ENCODE results near the gene NHSL2. TPM values are rescaled to one million over a fixed set of nuclear protein-coding genes. Genes with fewer than 3 reads are reported as not detected.

The NHSL2 gene
- total RNA-seq, 2 experiments from 2014 or later: not detected

- Histone ChIP-seq H3K4me3 (ENCODE audit: low read depth, low read length, poor library complexity, severe bottlenecking) (no peak overlapping the region), H3K36me3 (ENCODE audit: insufficient read depth, low read length) (no peaks in the 10 kb centered on the region), H3K9me3 (ENCODE audit: low read length) (no peaks in the 10 kb centered on the region), H3K9me2 (ENCODE audit: insufficient read depth, low read length) (no peaks in the 10 kb centered on the region), H3K4me1 (ENCODE audit: insufficient read depth, low read length, poor library complexity, severe bottlenecking) (no peaks in the 10 kb centered on the region), H3K27ac (ENCODE audit: low read depth, low read length, poor library complexity, severe bottlenecking) (no peak overlapping the region), H3K4me2 (ENCODE audit: low read length) (no peak overlapping the region), H4K20me1 (ENCODE audit: insufficient read depth, low read length) (no peaks in the 10 kb centered on the region), H3K79me2 (ENCODE audit: insufficient read depth, low read depth, low read length) (no peaks in the 10 kb centered on the region), H2AFZ (ENCODE audit: low read length) (no peak overlapping the region)
- BruUV-seq (replicated peaks): no TSS peak
- TF ChIP-seq CTCF (conservative IDR thresholded peaks at IDR 0.05; ENCODE audit: low read length): no peak
- no peak for TF ChIP-seq EZH2phosphoT487 (IDR thresholded peaks at IDR 0.05; ENCODE audit: borderline replicate concordance, low read depth, low read length)
- intact Hi-C loops (cut with micrococcal nuclease; ENCODE audit: unreplicated experiment): no loop called here
- no peak for DNase-seq (ENCODE audit: low spot score)
- ChIA-PET CTCF (ENCODE audit: unreplicated experiment) (no interaction called here), POLR2A (interaction anchor here (0.5 kb wide), 1 partner anchor 37 kb away, joined by 5 read pairs; no protein-coding TSS in a partner anchor)
Measured at GRCh38 chrX:72069350-72070160, 158.9 kb downstream of the NHSL2 start.

- no peaks in the 10 kb centered on the region for H3K9me3 ChIP-seq (ENCODE audit: low read length)
- H3K4me3 ChIP-seq (ENCODE audit: low read depth, low read length, poor library complexity, severe bottlenecking): no peak overlapping the region
- no peaks in the 10 kb centered on the region for H3K4me1 ChIP-seq (ENCODE audit: insufficient read depth, low read length, poor library complexity, severe bottlenecking)
- no peaks in the 10 kb centered on the region for H4K20me1 ChIP-seq (ENCODE audit: insufficient read depth, low read length)
- H3K9me2 ChIP-seq (ENCODE audit: insufficient read depth, low read length): no peaks in the 10 kb centered on the region
- POLR2A ChIA-PET: no interaction called here
- DNase-seq (ENCODE audit: low spot score): no peak
- TF ChIP-seq CTCF (conservative IDR thresholded peaks at IDR 0.05; ENCODE audit: low read length) (no peak), EZH2phosphoT487 (IDR thresholded peaks at IDR 0.05; ENCODE audit: borderline replicate concordance, low read depth, low read length) (no peak)
- H2AFZ ChIP-seq (ENCODE audit: low read length): no peak overlapping the region
- intact Hi-C loops (cut with micrococcal nuclease; ENCODE audit: unreplicated experiment): no loop called here
- H3K27ac ChIP-seq (ENCODE audit: low read depth, low read length, poor library complexity, severe bottlenecking): no peak overlapping the region
- no peak overlapping the region for H3K4me2 ChIP-seq (ENCODE audit: low read length)
- CTCF ChIA-PET (ENCODE audit: unreplicated experiment): no interaction called here
- no peaks in the 10 kb centered on the region for H3K36me3 ChIP-seq (ENCODE audit: insufficient read depth, low read length)
- no peaks in the 10 kb centered on the region for H3K79me2 ChIP-seq (ENCODE audit: insufficient read depth, low read depth, low read length)
- BruUV-seq (replicated peaks): no TSS peak
Measured at GRCh38 chrX:72071213-72071612, 160.6 kb downstream of the NHSL2 start.

- no peaks in the 10 kb centered on the region for H3K9me3 ChIP-seq (ENCODE audit: low read length)
- H2AFZ ChIP-seq (ENCODE audit: low read length): no peak overlapping the region
- H3K4me2 ChIP-seq (ENCODE audit: low read length): no peak overlapping the region
- POLR2A ChIA-PET: no interaction called here
- TF ChIP-seq CTCF (conservative IDR thresholded peaks at IDR 0.05; ENCODE audit: low read length) (no peak), EZH2phosphoT487 (IDR thresholded peaks at IDR 0.05; ENCODE audit: borderline replicate concordance, low read depth, low read length) (no peak)
- H3K79me2 ChIP-seq (ENCODE audit: insufficient read depth, low read depth, low read length): no peaks in the 10 kb centered on the region
- H4K20me1 ChIP-seq (ENCODE audit: insufficient read depth, low read length): no peaks in the 10 kb centered on the region
- no peak overlapping the region for H3K4me3 ChIP-seq (ENCODE audit: low read depth, low read length, poor library complexity, severe bottlenecking)
- H3K4me1 ChIP-seq (ENCODE audit: insufficient read depth, low read length, poor library complexity, severe bottlenecking): no peaks in the 10 kb centered on the region
- no peaks in the 10 kb centered on the region for H3K36me3 ChIP-seq (ENCODE audit: insufficient read depth, low read length)
- no peak overlapping the region for H3K27ac ChIP-seq (ENCODE audit: low read depth, low read length, poor library complexity, severe bottlenecking)
- intact Hi-C loops (cut with micrococcal nuclease; ENCODE audit: unreplicated experiment): no loop called here
- no peaks in the 10 kb centered on the region for H3K9me2 ChIP-seq (ENCODE audit: insufficient read depth, low read length)
- CTCF ChIA-PET (ENCODE audit: unreplicated experiment): no interaction called here
- DNase-seq (ENCODE audit: low spot score): no peak
- BruUV-seq (replicated peaks): no TSS peak
Measured at GRCh38 chrX:72073633-72074032, 163.0 kb downstream of the NHSL2 start.
